ENCODE measurements around the gene MAOB.

Gene MAOB

GRCh38 chrX:43862434-43862833 lies 19.8 kb downstream of the MAOB start:
- DNase-seq (ENCODE audit: low read depth): no peak
- H3K4me3 ChIP-seq (ENCODE audit: low read depth, low read length): no peak overlapping the region
- TF ChIP-seq, protein P1, sequence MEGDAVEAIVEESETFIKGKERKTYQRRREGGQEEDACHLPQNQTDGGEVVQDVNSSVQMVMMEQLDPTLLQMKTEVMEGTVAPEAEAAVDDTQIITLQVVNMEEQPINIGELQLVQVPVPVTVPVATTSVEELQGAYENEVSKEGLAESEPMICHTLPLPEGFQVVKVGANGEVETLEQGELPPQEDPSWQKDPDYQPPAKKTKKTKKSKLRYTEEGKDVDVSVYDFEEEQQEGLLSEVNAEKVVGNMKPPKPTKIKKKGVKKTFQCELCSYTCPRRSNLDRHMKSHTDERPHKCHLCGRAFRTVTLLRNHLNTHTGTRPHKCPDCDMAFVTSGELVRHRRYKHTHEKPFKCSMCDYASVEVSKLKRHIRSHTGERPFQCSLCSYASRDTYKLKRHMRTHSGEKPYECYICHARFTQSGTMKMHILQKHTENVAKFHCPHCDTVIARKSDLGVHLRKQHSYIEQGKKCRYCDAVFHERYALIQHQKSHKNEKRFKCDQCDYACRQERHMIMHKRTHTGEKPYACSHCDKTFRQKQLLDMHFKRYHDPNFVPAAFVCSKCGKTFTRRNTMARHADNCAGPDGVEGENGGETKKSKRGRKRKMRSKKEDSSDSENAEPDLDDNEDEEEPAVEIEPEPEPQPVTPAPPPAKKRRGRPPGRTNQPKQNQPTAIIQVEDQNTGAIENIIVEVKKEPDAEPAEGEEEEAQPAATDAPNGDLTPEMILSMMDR (IDR thresholded peaks at IDR 0.05; ENCODE audit: insufficient read depth, low read depth, low read length, missing control alignments): no peak

- no peak overlapping the region for H3K4me3 ChIP-seq (ENCODE audit: low read depth, low read length)
- no peak for DNase-seq (ENCODE audit: low read depth)
- TF ChIP-seq, protein P1 (IDR thresholded peaks at IDR 0.05; ENCODE audit: insufficient read depth, low read depth, low read length, missing control alignments): no peak
Measured at GRCh38 chrX:43861750-43862149, 20.5 kb downstream of the MAOB start.

GRCh38 chrX:43860646-43861370 lies 21.4 kb downstream of the MAOB start:
- no peak for DNase-seq (ENCODE audit: low read depth)
- H3K4me3 ChIP-seq (ENCODE audit: low read depth, low read length): no peak overlapping the region
- TF ChIP-seq, protein P1 (IDR thresholded peaks at IDR 0.05; ENCODE audit: insufficient read depth, low read depth, low read length, missing control alignments): no peak

- TF ChIP-seq, protein P1 (IDR thresholded peaks at IDR 0.05; ENCODE audit: insufficient read depth, low read depth, low read length, missing control alignments): no peak
- no peak overlapping the region for H3K4me3 ChIP-seq (ENCODE audit: low read depth, low read length)
- no peak for DNase-seq (ENCODE audit: low read depth)
Measured at GRCh38 chrX:43853225-43853828, 28.9 kb downstream of the MAOB start.

- no peak overlapping the region for H3K4me3 ChIP-seq (ENCODE audit: low read depth, low read length)
- TF ChIP-seq, protein P1 (IDR thresholded peaks at IDR 0.05; ENCODE audit: insufficient read depth, low read depth, low read length, missing control alignments): no peak
- DNase-seq (ENCODE audit: low read depth): no peak
Measured at GRCh38 chrX:43850629-43851028, 31.6 kb downstream of the MAOB start.

- TF ChIP-seq, protein P1 (IDR thresholded peaks at IDR 0.05; ENCODE audit: insufficient read depth, low read depth, low read length, missing control alignments): no peak
- no peak for DNase-seq (ENCODE audit: low read depth)
- H3K4me3 ChIP-seq (ENCODE audit: low read depth, low read length): no peak overlapping the region
Measured at GRCh38 chrX:43849173-43849572, 33.1 kb downstream of the MAOB start.
